ENCODE data around the gene SOX18. TPM values are rescaled to one million over a fixed set of nuclear protein-coding genes. Genes with fewer than 3 reads are reported as not detected.
A peak's percentile ranks its signal among the peaks of the same experiment; 100 is the strongest.

Gene SOX18
- total RNA-seq, 1 experiment from 2014 or later = not detected

GRCh38 chr20:64067733-64068307, 18.4 kb upstream of the SOX18 start:
- H3K36me3 Mint-ChIP-seq (ENCODE audit: insufficient read depth, unreplicated experiment) = peaks cover 50% of the 10 kb centered on the region

GRCh38 chr20:64067005-64067632, 17.7 kb upstream of the SOX18 start:
- no peak for TF ChIP-seq CTCF (IDR thresholded peaks at IDR 0.05; ENCODE audit: unreplicated experiment)
- DNase-seq = no peak
- peaks cover 50% of the 10 kb centered on the region for H3K36me3 Mint-ChIP-seq (ENCODE audit: insufficient read depth, unreplicated experiment)
- intact Hi-C loops (cut with micrococcal nuclease; ENCODE audit: unreplicated experiment) = no loop called here
- BruUV-seq (replicated peaks) = no TSS peak
- CTCF ChIA-PET = interaction anchor here (0.5 to 0.8 kb wide), 2 partner anchors 13 kb away, joined by 3 read pairs; partner anchors contain the start of gene OPRL1
- no peaks in the 10 kb centered on the region for H3K9me3 Mint-ChIP-seq (ENCODE audit: low read depth, unreplicated experiment)
- peaks cover 47% of the 10 kb centered on the region for H3K4me1 Mint-ChIP-seq (ENCODE audit: low read depth, unreplicated experiment)
- peak overlapping the region; percentile 9 for H3K27ac Mint-ChIP-seq (ENCODE audit: unreplicated experiment)
- H3K27me3 Mint-ChIP-seq (ENCODE audit: unreplicated experiment) = no peaks in the 10 kb centered on the region
- H3K4me3 Mint-ChIP-seq (ENCODE audit: low read depth, unreplicated experiment) = no peak overlapping the region

More at GRCh38 chr20:64067733-64068307, 18.4 kb upstream of the SOX18 start:
- intact Hi-C loops (cut with micrococcal nuclease; ENCODE audit: unreplicated experiment) = no loop called here
- Mint-ChIP-seq H3K27ac (ENCODE audit: unreplicated experiment) (no peak overlapping the region), H3K4me1 (ENCODE audit: low read depth, unreplicated experiment) (peaks cover 41% of the 10 kb centered on the region), H3K27me3 (ENCODE audit: unreplicated experiment) (no peaks in the 10 kb centered on the region), H3K9me3 (ENCODE audit: low read depth, unreplicated experiment) (no peaks in the 10 kb centered on the region), H3K4me3 (ENCODE audit: low read depth, unreplicated experiment) (no peak overlapping the region)
- BruUV-seq (replicated peaks) = no TSS peak
- TF ChIP-seq CTCF (IDR thresholded peaks at IDR 0.05; ENCODE audit: unreplicated experiment) = no peak
- no peak for DNase-seq
- CTCF ChIA-PET = no interaction called here

- intact Hi-C loops (cut with micrococcal nuclease; ENCODE audit: unreplicated experiment) = no loop called here
- CTCF ChIA-PET = interaction anchor here (0.6 to 1.2 kb wide), 5 partner anchors 10 to 54 kb away, joined by 3 to 4 read pairs (median 3); no protein-coding TSS in a partner anchor
- peak; percentile 78 for DNase-seq
These were observed 16.5 kb upstream of the SOX18 start for GRCh38 chr20:64065974-64066343.

More at GRCh38 chr20:64065974-64066343, 16.5 kb upstream of the SOX18 start:
- H3K4me3 Mint-ChIP-seq (ENCODE audit: low read depth, unreplicated experiment) = peak overlapping the region; percentile 44
- H3K9me3 Mint-ChIP-seq (ENCODE audit: low read depth, unreplicated experiment) = no peaks in the 10 kb centered on the region
- H3K27ac Mint-ChIP-seq (ENCODE audit: unreplicated experiment) = peak overlapping the region; percentile 61
- H3K4me1 Mint-ChIP-seq (ENCODE audit: low read depth, unreplicated experiment) = peaks cover 47% of the 10 kb centered on the region
- peaks cover 51% of the 10 kb centered on the region for H3K36me3 Mint-ChIP-seq (ENCODE audit: insufficient read depth, unreplicated experiment)
- no peak for TF ChIP-seq CTCF (IDR thresholded peaks at IDR 0.05; ENCODE audit: unreplicated experiment)
- H3K27me3 Mint-ChIP-seq (ENCODE audit: unreplicated experiment) = no peaks in the 10 kb centered on the region
- no TSS peak for BruUV-seq (replicated peaks)

All from Calu3 (cell line).